A549 treated with Hydrocortisone at 1 μM for 4 hours (cell line): ENCODE results near the gene VWA5A. TPM values are rescaled to one million over a fixed set of nuclear protein-coding genes. Genes with fewer than 3 reads are reported as not detected.

Experiments
- total RNA-seq: library from RNA; stranded (reverse); fragments of 200-300 nt; extraction: Qiagen RNA extraction; gene quantifications from 5 replicates; pipeline ENCODE4 v1.2.3, GENCODE V29; 2022

Gene VWA5A
- 0.09 to 0.28 TPM (median 0.24 TPM) in 5 replicates for total RNA-seq

GRCh38 chr11:124114942-124115781, at the start of gene VWA5A:
Gene VWA5A, plus strand, starts transcription at chr11:124115450. Its CDS starts 2,062 bp downstream, at chr11:124117512.

GRCh38 chr11:124183068-124183467, 67.8 kb downstream of the VWA5A start, which contains the start of gene OR10D3:
Gene OR10D3, plus strand, starts transcription at chr11:124183345. Its CDS starts 1,925 bp downstream, at chr11:124185270.

Other genes starting within 250 kb of the VWA5A start
- gene TMEM225, start 229.8 kb upstream of the VWA5A start, total RNA-seq, result not detected in 5 replicates
- not detected in 5 replicates for gene OR8D4, start 213.3 kb upstream of the VWA5A start, total RNA-seq
- gene OR4D5, start 175.8 kb upstream of the VWA5A start, total RNA-seq, result not detected in 5 replicates
- gene OR6T1, start 171.6 kb upstream of the VWA5A start, total RNA-seq, result not detected in 5 replicates
- not detected in 5 replicates for gene OR10S1, start 137.7 kb upstream of the VWA5A start, total RNA-seq
- gene OR10G6, start 120.3 kb upstream of the VWA5A start, total RNA-seq, result not detected in 5 replicates
- gene OR10G4, start 102.5 kb upstream of the VWA5A start, total RNA-seq, result not detected in 5 replicates
- gene OR10G9, start 92.4 kb upstream of the VWA5A start, total RNA-seq, result not detected in 5 replicates
- not detected in 5 replicates for gene OR10G8, start 88.7 kb upstream of the VWA5A start, total RNA-seq
- not detected in 5 replicates for gene OR10G7, start 74.1 kb upstream of the VWA5A start, total RNA-seq
- gene OR10D3, start 67.9 kb downstream of the VWA5A start, total RNA-seq, result not detected in 5 replicates
- not detected in 5 replicates for gene OR8G1, start 125.6 kb downstream of the VWA5A start, total RNA-seq
- not detected in 5 replicates for gene OR8G5, start 140.9 kb downstream of the VWA5A start, total RNA-seq
- gene OR8D1, start 198.5 kb downstream of the VWA5A start, total RNA-seq, result not detected in 5 replicates
- gene OR8D2, start 204.7 kb downstream of the VWA5A start, total RNA-seq, result not detected in 5 replicates